Measurements from ENCODE around the gene C11orf91.

GRCh38 chr11:33651555-33651954 lies 49.1 kb downstream of the C11orf91 start:
- TF ChIP-seq CTCF (conservative IDR thresholded peaks at IDR 0.05; ENCODE audit: low read length) (no peak), EZH2phosphoT487 (IDR thresholded peaks at IDR 0.05; ENCODE audit: borderline replicate concordance) (no peak)

All from Loucy (cell line).